GM10266 (cell line): ENCODE measurements around the gene SPPL2B.

Experiments used
- DNase-seq: peaks from one replicate; pipeline ENCODE4 v3.0.0; 2012; ENCODE audit errors: extremely low spot score
- CTCF ChIP-seq: IDR thresholded peaks from 2 replicates; pipeline ENCODE4 v1.5.1; 2012; ENCODE audit warnings: mild to moderate bottlenecking, low read depth; ENCODE audit not compliant: control insufficient read depth, insufficient read depth; ENCODE audit errors: missing control alignments

The SPPL2B gene

GRCh38 chr19:2339644-2340310, 11.3 kb downstream of the SPPL2B start:
- DNase-seq = no peak
- TF ChIP-seq CTCF = no peak

- TF ChIP-seq CTCF = no peak
- DNase-seq = no peak
Observed at GRCh38 chr19:2340496-2341243, 12.2 kb downstream of the SPPL2B start.

- DNase-seq = no peak
- no peak for TF ChIP-seq CTCF
Observed at GRCh38 chr19:2341244-2341751, 12.8 kb downstream of the SPPL2B start.

- no peak for TF ChIP-seq CTCF
Observed at GRCh38 chr19:2341982-2342381, 13.5 kb downstream of the SPPL2B start.

GRCh38 chr19:2342656-2343288, 14.3 kb downstream of the SPPL2B start:
- no peak for TF ChIP-seq CTCF
- no peak for DNase-seq

More at GRCh38 chr19:2341982-2342381, 13.5 kb downstream of the SPPL2B start:
- DNase-seq = no peak

- no peak for TF ChIP-seq CTCF
- no peak for DNase-seq
Observed at GRCh38 chr19:2343289-2343982, 15.0 kb downstream of the SPPL2B start.
